ENCODE data around the gene GABRB1.

Gene GABRB1

GRCh38 chr4:47474799-47475198 lies 443.4 kb downstream of the GABRB1 start:
- DNase-seq: no peak

GRCh38 chr4:47475411-47475810 lies 444.0 kb downstream of the GABRB1 start:
- DNase-seq: no peak

All from CD4-positive, alpha-beta T cell treated with Interleukin-1 beta for 1 hour (primary cell).